EL (cell line): ENCODE results near the gene SYT15.
"Not testable (repeated sequence)": the region's sequence is repeated elsewhere in the genome, so short reads cannot be mapped to it uniquely, and the experiment has no call there.

ENCODE experiments used
- DNase-seq: peaks from one replicate; pipeline ENCODE4 v3.0.0-alpha.2; 2016

Gene SYT15

DNA sequence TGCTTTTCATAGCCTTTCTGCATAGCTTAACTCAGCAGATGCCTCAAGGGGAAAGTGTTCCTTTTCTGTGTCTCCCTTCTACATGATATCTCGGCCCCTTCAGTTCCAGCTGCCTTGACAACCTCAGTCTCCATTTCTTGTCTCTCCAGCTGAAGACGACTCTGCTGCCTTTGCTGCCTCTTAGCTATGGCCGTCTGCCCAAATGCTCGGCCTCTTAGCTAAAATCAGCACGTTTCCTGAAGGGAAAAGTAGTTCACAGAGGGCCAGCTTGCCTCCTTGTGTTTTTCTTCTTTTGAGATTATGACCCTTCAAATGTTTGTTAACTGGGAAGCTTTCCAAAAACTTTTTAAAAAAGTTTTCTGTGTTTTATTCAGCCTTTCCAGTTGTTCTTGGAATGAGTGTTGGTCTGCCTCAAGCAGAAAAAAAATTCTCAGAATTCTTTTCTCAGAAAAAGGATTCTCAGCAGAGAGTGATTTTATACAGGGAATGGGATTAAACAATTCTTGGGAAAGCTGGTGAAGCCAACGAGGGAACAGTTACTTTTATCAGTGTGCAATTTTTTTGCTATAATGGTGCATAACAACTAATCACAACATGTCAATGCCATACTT, 15.6 kb downstream of the SYT15 start:
- not testable (repeated sequence) for DNase-seq

DNA sequence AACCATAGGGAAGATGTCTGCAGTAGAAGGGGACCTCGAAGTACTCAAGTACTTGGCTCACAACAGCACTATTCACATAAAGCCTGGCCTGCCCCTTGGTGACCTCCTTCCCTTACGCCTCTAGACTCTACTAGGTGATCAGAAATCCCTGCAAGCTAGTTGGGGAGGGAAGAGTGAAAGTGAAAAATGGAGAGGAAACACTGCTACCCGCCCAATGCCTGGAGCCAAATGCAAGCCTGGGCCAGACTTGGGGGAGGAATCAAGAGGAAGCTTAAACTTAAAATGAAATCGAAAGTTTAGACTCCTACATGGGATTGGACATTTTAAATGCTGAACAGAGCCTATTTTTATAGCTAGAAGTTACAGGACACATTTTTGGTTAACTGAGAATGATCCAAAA, 17.6 kb downstream of the SYT15 start:
- DNase-seq, result not testable (repeated sequence)

DNA sequence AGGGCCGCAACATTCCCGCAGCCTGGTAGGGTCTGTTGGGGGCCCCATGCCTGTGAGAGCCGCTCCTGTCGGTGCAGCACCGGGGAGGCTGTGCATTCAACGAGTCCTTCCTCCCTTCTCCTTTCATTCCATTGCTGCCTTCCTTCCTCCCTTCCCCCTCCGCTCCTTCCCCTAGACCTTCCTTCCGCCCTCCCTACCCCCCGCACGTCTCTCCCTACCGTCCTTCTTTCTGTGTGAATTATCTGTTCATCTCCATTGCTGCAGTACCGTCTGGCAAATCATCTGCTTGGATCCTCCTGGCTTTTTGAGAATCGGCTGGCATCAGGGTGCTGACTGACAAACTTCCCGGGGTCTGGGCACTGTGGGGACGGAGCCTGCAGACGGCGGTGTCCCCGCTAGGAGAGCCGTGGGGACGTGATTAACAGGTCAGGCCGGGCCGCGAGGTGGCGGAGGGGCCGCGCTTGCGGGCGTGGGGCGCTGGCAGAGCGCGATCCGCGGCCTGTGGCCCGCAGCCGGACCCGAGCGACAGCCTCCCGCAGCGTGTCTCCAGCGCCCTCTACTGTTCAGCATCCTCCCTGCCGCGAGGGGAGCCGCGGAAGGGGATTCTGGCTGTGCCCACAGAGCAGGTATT, 18.8 kb downstream of the SYT15 start:
- peak; percentile 3 for DNase-seq

DNA sequence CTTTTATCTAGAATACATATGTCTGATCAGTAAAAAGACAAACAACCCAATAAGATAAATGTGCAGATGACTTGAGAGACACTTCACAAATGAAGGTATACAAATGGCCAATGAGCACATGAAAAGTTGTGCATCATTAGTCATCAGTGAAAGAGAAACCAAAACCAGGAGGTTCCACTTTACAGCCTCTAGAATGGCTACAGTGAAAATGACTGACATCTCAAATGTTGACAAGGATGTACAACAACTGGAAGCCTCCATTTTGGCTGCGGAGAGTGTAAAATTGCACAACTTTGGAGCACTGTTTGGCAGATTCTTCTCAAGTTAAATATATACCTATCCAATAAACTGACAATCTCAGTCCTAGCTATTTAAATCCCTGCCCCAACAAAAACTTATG, 21.6 kb downstream of the SYT15 start:
- not testable (repeated sequence) for DNase-seq

DNA sequence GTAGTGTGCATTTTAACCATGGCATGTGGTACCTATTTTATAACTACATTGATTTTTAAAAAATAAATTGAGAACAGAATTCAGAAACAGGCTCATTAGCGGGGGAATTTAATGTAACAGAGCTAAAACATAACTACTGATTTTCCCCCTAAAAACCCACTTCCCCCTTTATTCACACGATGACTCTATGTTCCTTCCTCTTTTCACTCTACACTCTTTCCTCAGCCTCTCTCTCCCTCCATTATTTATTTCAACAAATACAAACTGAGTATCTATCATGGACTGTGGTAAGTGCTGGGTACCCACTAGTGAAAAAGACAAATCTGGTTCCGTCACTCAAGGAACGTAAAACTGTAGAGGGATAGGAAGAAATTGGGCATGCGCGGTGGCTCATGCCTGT, 36.6 kb downstream of the SYT15 start:
- not testable (repeated sequence) for DNase-seq

DNA sequence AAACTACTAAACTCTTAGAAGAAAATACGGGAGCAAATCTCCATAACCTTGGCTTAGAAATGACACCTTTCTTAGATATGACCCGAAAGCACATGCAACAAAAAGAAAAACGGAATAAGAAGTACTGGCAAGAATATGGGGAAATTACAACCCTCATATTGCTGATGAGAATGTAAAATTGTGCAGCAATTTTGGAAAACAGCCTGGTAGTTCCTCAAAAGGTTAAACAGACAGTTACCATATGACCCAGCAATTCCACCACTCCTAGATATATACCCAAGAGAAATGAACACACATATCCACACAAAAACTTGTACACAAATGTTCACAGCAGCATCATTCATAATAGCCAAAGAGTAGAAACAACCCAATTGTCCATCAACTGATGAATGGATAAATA, 37.3 kb downstream of the SYT15 start:
- DNase-seq, result not testable (repeated sequence)

DNA sequence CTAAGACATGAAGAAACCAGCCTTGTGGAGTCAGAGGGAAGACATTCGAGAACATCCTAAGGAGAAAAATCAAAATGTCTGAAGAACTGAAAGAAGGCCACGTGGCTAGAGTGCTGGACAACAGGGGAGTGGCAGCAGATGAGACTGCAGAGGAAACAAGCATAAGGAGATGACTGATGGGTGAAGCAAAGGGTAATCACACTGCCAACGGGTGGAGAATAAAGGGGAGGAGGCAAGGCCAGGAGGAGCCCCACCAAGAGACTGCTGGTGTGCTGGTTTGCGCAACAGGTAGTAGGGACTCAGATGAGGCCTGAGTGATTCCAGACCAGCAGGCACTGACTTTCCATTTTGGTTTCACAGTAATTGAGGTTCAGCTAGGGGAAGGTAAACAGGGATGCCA, 38.2 kb downstream of the SYT15 start:
- not testable (repeated sequence) for DNase-seq

DNA sequence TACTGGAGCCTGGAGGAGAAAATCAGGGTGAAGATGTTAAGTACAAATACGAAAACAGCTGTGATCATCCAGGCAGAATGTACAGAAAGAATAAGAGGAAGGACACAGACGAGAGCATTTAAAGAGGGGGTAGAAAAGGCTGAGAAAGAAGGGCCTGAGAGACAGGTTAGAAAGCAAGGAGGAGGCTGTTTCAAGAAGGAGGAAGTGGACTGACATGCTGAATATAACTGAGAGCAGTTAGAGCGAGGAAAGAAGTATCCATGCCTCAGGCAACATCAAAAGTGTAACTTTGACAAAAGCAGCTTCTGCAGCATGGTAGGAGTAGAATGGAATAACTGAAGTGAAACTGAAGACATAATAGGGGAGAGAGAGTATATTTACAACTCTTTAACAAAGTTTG, 39.0 kb downstream of the SYT15 start:
- DNase-seq, result not testable (repeated sequence)

DNA sequence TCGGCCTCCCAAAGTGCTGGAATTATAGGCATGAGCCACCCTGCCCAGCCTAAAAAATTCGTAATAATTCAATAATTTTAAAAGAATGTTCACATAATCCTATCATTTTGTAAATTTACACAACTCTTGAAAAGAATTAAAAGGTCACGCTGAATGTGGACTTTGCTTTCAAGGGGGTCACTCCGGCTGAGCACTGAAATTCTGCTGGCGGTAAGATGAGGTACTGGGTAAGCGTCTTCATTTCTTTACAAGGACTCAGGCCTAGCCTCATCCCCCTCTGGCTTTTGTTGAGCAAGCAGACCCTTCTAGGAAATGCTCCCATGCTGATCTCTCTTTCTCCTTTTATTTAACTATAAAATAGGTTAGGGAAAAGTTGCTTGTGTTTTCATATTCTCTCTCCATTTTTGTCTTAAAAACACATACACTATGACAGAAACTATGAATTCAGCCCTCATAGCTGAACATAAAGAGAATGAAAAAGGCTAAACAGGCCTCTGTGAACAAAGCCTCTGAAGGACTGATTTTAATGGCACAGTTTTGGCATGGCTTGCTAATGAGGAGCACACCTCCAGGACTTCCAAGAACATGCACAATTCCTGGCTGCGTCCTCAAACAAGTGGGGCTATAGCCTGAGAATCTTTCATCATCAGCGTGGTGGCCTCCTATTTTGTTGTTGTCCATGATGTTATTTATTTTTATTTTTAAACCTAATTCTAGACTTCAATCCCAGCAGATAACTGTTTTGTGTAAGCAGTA, 45.1 kb downstream of the SYT15 start:
- not testable (repeated sequence) for DNase-seq

DNA sequence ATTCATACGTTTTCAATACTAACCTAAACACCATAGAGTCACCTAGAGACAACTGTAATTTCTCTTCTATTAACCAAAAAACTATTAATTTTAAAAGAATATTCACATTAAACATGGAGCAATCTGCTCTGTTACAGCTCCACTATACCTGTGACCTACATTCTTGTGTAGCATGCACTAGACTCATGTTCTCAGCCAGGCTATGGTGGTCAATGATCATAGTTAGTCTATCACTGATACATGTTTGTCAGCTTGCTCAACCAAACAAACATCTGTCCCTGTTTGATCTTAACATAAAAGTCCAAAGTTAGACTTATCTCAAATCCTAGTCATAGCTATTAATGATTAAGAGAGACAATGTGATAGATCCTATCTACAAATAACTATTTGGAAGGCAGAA, 50.9 kb downstream of the SYT15 start:
- DNase-seq, result not testable (repeated sequence)

DNA sequence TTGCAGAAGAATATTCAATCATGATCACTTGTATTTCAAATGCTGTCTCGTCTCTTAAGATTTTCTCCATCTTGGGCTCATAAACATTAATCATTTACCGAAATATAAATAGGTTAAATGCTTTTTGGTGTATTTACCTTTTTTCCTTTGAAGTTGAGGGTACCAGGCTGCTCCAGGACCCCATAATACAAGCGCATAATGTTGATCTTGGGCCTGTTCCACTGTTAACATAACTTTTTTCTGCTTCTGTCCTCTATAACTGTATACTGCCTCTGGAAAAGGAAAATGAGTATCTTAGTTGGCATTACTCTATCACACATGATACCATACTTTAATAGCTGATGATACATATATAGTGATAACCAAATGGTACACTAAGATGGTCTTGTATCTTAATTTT, 51.9 kb downstream of the SYT15 start:
- DNase-seq, result not testable (repeated sequence)

DNA sequence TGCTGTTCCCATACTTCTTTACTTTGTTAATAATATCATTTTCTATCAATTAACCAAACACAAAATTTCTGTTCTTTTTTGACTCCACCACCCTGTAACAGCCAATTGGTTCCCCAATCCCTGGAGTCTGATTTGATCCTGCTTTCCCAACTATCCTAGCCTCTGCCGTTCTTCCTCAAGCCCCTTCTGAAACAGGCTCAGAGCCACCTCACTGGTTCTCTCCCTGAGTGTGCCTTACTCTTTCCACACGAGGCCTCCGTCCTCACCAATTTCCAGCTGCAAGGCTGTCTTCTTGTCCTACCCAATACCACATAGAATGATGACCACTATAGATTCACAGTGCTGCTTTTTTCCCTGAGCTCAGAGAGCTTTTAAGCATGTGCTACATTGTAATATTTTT, 52.8 kb downstream of the SYT15 start:
- DNase-seq, result not testable (repeated sequence)

DNA sequence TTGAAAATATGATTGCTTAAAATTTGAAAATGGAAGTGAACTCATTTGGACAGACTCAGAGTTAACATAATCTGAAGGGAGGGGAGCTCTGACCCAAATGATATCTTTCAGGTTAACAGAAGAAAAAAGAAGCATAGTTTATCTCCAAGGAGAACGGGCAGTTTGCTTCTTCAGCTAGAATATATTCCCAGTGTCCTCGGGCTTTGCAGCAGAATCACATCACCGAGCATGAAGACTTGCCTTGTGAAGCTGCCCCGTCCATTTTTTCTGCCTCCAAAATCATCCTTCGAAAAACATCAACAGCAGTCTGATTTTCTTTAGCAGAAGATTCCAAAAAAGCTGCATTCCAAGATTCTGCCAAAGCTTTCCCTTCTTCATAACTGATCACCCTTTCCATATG, 55.8 kb downstream of the SYT15 start:
- DNase-seq, result not testable (repeated sequence)

DNA sequence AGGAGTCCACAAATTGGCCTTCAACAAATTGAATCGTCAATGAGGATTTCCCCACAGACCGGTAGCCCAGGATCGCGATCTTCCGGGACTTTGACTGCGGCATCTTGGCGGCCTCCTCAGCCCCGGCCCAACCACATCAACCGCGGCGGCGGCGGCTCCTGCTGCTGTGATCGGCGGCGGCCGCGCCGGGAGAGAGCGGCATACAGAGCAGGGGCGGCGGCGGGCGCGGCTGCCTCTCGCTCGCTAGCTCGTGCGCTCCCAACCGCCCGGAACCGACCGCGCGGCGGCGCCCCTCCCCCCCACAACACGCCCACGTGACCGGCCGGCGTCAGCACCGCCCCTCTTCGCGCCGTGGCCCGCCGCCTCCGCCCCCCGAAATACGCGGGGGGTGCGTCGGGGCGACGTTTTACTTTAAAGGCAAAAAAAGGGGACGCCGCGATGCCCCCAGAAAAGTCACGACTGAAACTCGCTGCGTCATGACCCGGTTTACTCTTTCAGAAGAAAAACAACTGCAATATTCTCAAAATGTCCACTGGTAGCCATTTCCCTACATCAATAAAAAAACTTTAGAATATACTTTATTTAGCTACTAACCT, 56.5 kb downstream of the SYT15 start:
- not testable (repeated sequence) for DNase-seq

DNA sequence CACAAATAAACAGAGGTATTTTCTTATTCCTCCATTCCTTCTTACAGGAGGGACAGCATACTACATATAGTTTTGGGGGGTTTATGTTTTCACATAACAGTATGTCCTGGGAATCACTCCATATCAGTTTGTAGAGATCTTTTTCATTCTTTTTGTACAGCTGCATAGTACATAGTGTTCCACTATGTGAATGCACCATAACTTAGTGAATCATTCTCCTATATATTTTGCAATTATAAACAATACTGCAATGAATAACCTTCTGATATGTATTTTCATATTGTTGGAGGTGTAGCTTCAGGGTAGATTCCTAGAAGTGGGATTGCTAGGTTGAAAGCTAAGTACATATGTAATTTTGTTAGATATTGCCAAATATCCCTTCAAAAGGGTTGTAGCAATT, 61.1 kb downstream of the SYT15 start:
- not testable (repeated sequence) for DNase-seq
